Measurements from ENCODE around the gene NHERF2.

The NHERF2 gene

DNA sequence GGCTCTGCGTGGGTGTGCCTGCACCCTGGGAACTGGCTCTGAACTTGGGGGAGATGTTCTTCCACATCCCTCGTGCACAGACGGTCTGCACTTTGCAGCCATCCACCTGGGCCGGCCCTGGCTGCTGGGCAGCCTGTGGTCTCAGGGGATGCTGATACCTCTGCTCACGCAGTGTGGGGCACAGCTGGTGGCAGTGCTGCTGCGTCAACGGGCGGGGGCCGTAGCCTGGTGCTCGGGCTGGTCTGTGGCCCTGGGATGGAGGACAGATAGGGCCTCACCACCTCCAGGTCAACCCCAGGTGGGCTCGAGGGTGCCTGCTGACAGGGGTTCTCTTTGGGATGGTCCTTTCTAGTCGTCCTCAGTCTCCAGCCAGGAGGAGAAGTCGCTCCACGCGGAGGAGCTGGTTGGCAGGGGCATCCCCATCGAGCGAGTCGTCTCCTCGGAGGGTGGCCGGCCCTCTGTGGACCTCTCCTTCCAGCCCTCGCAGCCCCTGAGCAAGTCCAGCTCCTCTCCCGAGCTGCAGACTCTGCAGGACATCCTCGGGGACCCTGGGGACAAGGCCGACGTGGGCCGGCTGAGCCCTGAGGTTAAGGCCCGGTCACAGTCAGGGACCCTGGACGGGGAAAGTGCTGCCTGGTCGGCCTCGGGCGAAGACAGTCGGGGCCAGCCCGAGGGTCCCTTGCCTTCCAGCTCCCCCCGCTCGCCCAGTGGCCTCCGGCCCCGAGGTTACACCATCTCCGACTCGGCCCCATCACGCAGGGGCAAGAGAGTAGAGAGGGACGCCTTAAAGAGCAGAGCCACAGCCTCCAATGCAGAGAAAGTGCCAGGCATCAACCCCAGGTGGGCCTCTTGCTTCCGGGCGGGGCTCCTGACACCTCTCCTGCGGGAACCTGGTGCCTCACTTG, 57.4 kb downstream of the NHERF2 start:
- DNase-seq, result no peak

DNA sequence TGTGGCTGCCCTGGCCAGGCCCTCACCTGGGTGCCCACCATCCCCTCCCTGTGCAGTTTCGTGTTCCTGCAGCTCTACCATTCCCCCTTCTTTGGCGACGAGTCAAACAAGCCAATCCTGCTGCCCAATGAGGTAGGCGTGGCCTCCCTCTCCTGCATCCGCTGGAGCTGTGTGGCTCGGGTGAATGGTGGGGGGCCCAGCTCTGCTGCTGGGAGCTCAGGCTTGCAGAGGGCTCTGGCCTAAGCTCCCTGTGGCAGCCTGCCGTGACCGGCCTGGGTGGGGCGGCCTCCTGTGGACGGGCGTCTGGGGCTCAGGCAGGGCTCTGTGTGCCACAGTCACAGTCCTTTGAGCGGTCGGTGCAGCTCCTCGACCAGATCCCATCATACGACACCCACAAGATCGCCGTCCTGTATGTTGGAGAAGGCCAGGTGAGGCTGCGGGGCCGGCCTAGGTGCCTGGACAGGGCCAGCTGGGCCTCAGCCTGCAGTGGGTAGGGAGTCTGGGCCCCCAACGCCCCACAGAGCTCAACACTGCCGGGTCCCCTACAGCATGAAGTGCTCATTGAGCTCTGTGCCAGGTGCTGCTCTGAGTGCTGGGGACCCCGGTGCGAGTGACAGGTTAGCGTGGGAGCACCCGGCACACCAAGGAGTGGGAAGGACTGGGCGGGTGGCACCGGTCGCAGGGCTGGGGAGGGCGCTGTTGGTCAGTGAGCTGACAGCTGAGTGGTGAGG, 58.4 kb downstream of the NHERF2 start:
- DNase-seq, result no peak

GRCh38 chr16:2085669-2086068, 59.0 kb downstream of the NHERF2 start:
- no peak for DNase-seq

DNA sequence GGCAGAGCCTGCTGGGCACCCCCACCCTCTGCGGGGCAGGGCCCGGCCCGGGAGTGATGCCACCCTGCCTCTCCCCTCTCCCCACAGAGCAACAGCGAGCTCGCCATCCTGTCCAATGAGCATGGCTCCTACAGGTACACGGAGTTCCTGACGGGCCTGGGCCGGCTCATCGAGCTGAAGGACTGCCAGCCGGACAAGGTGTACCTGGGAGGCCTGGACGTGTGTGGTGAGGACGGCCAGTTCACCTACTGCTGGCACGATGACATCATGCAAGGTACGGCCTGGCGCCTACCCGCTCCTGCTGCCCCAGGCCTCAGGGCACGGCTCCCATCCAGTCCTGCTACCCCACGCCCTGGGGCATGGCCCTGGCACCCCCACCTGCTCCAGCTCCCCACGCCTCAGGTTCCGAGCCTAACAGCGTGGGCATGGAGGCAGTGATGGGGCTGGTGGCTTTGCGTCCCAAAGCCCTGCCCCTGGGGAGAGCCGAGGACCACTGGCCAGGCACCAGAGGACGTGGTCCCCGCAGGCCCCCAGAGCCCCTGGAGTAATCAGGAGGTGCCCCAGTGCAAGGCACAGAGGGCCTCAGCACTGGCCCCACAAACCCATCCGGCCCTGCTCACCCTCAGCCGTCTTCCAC, 59.5 kb downstream of the NHERF2 start:
- no peak for DNase-seq

DNA sequence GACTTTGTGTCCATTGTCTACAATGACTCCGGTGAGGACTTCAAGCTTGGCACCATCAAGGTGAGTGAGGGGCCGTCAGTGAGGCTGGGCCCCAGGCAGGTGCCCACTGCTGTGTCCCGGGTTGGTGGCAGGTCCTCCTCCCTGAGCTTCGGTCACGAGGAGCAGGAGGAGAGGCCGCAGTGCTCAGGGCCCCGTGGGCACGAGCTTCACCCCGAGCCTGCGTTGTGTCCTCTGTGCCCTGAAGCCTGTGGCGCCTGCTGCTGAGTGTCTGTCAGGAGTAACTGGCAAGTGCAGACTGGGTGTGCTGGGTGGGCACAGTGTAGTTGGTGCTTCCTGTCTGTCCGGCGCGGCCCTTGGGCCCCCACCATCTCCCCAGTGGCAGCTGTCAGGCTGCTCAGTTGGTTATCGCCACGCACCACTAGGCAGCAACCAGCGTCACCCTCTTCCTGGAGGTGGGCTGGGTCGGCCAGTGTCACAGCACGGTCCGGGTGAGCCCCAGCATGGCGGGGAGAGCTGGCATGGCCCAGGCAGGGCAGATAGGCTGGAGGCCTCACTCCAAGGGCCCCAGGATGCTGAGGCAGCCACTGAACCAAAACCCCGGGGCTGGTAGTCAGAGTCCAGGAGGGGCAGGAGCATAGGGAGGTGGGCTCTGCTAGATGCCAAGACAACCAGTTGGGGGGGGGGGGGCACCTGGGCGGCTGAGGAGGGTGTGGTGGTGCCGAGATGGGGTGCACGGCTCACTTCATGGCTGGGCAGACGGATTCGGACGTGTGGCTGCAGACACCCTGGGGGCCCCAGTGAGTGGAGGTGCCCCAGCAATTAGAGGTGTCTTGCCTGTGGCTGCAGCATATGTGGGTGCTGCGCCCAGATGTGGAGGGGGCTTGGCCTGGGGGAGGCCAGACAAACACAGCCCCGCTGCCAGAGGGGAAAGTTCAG, 60.4 kb downstream of the NHERF2 start:
- DNase-seq, result no peak

DNA sequence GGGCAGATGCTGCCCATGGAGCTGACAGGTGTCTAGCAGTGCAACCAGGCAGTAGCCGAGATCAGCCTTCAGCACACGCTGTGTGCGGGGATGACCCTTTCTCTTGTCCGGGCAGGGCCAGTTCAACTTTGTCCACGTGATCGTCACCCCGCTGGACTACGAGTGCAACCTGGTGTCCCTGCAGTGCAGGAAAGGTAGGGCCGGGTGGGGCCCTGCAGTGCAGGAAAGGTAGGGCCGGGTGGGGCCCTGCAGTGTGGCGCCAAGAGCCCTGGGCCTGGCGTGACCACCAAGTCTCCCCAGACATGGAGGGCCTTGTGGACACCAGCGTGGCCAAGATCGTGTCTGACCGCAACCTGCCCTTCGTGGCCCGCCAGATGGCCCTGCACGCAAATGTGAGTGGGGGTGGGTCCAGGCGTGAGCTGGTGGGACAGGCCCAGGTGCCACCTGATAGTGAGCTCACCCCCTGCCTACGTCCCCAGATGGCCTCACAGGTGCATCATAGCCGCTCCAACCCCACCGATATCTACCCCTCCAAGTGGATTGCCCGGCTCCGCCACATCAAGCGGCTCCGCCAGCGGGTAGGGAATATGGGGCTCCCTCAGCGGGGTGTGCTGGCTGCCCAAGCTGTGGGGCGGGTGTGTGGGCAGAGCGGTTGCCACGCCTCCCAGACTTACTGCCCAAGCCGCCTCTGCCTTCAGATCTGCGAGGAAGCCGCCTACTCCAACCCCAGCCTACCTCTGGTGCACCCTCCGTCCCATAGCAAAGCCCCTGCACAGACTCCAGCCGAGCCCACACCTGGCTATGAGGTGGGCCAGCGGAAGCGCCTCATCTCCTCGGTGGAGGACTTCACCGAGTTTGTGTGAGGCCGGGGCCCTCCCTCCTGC, 61.3 kb downstream of the NHERF2 start:
- DNase-seq, result no peak
